OCI-LY3 (cell line): ENCODE measurements around the gene IMMT.

Experiments
- CTCF ChIP-seq: fragments of 200-600, 300-600 bp; sonication (generic); IDR thresholded peaks from 2 replicates; pipeline ENCODE4 v1.5.1; 2014; ENCODE audit warnings: antibody characterized with exemption, low read length, low read depth
- EZH2phosphoT487 ChIP-seq: fragments of 200-600 bp; shearing (Covaris generic); IDR thresholded peaks from 2 replicates; pipeline ENCODE4 v1.6.1; 2018; ENCODE audit warnings: antibody characterized with exemption, mixed run types, low read depth

- no peak for TF ChIP-seq CTCF
- no peak for TF ChIP-seq EZH2phosphoT487
These were observed 44.5 kb upstream of the IMMT start for GRCh38 chr2:86239745-86240144.
